Peyer's patch (tissue), 4 donors: ENCODE measurements around the gene EN1.

ENCODE experiments used
- CTCF ChIP-seq, 6 experiments: fragments of 450-650 bp in 4 of 6; fragments of 200-600 bp in 2 of 6; sonication (generic) in 1 of 6; IDR thresholded peaks; one replicate each; pipeline ENCODE4 v1.5.1; 2017 to 2019; ENCODE audit warnings: antibody characterized with exemption in 6 of 6, mild to moderate bottlenecking in 3 of 6, moderate library complexity in 1 of 6
- POLR2A ChIP-seq, 2 donors: fragments of 450-650 bp; IDR thresholded peaks; one replicate each; pipeline ENCODE4 v1.5.1; 2017; ENCODE audit warnings: antibody characterized with exemption in 2 of 2, mild to moderate bottlenecking in 2 of 2, moderate library complexity in 2 of 2

GRCh38 chr2:118812552-118812951 lies 34.9 kb downstream of the EN1 start:
- TF ChIP-seq CTCF (IDR thresholded peaks at IDR 0.05), result no peak
- no peak for TF ChIP-seq POLR2A (IDR thresholded peaks at IDR 0.05)
